GM23248 (cell line): ENCODE measurements around the gene MAML3. TPM values are rescaled to one million over a fixed set of nuclear protein-coding genes. Genes with fewer than 3 reads are reported as not detected.

Source experiments
- DNase-seq: peaks from one replicate; pipeline ENCODE4 v3.0.0-alpha.2; 2015
- H2AFZ ChIP-seq: fragments of 200-600 bp; sonication (generic); 2 replicates; pipeline ENCODE4 v1.6.1; 2016; ENCODE audit warnings: antibody characterized with exemption
- H3F3A ChIP-seq: fragments of 200-600 bp; sonication (generic); 2 replicates; pipeline ENCODE4 v1.6.1; 2016; ENCODE audit warnings: mild to moderate bottlenecking, antibody characterized with exemption, mixed run types; ENCODE audit not compliant: insufficient read depth
- H3K27ac ChIP-seq: fragments of 200-600 bp; sonication (generic); 2 replicates; pipeline ENCODE4 v1.5.1; 2016; ENCODE audit warnings: mild to moderate bottlenecking
- H3K27me3 ChIP-seq: fragments of 200-600 bp; sonication (generic); replicated peaks from 2 replicates; pipeline ENCODE4 v1.6.1; 2016; ENCODE audit warnings: mild to moderate bottlenecking; ENCODE audit not compliant: insufficient read depth
- H3K36me3 ChIP-seq: fragments of 200-600 bp; sonication (generic); 2 replicates; pipeline ENCODE4 v1.6.1; 2016; ENCODE audit warnings: low read depth, mild to moderate bottlenecking
- H3K4me1 ChIP-seq: fragments of 200-600 bp; sonication (generic); 2 replicates; pipeline ENCODE4 v1.6.1; 2016; ENCODE audit warnings: mild to moderate bottlenecking; ENCODE audit not compliant: insufficient read depth
- H3K4me2 ChIP-seq: fragments of 200-600 bp; sonication (generic); one replicate; pipeline ENCODE4 v1.6.1; 2016; ENCODE audit warnings: mild to moderate bottlenecking; ENCODE audit not compliant: unreplicated experiment
- H3K4me3 ChIP-seq: fragments of 200-600 bp; sonication (generic); 2 replicates; pipeline ENCODE4 v1.5.1; 2016; ENCODE audit warnings: mild to moderate bottlenecking
- H3K79me2 ChIP-seq: fragments of 200-600 bp; sonication (generic); 2 replicates; pipeline ENCODE4 v1.6.1; 2016; ENCODE audit warnings: mild to moderate bottlenecking; ENCODE audit not compliant: insufficient read depth
- H3K9ac ChIP-seq: fragments of 200-600 bp; sonication (generic); 2 replicates; pipeline ENCODE4 v1.6.1; 2016; ENCODE audit warnings: mild to moderate bottlenecking
- H3K9me2 ChIP-seq: fragments of 200-600 bp; sonication (generic); 2 replicates; pipeline ENCODE4 v1.6.1; 2016; ENCODE audit warnings: mixed run types, mild to moderate bottlenecking, moderate library complexity; ENCODE audit not compliant: insufficient read depth
- H3K9me3 ChIP-seq: fragments of 200-600 bp; sonication (generic); one replicate; pipeline ENCODE4 v1.6.1; 2017; ENCODE audit warnings: low read depth
- H4K20me1 ChIP-seq: fragments of 200-600 bp; sonication (generic); 2 replicates; pipeline ENCODE4 v1.6.0; 2016; ENCODE audit not compliant: insufficient read depth
- EZH2 ChIP-seq: fragments of 200-600 bp; sonication (generic); IDR thresholded peaks from 2 replicates; pipeline ENCODE4 v1.6.1; 2018; ENCODE audit warnings: antibody characterized with exemption, mild to moderate bottlenecking; ENCODE audit not compliant: insufficient read depth, poor library complexity, severe bottlenecking
- EZH2phosphoT487 ChIP-seq: fragments of 200-600 bp; sonication (generic); IDR thresholded peaks from 2 replicates; pipeline ENCODE4 v1.6.1; 2018; ENCODE audit warnings: antibody characterized with exemption, moderate library complexity, mild to moderate bottlenecking, low read depth; ENCODE audit not compliant: insufficient read depth
- WGBS, 2 experiments: methylation state at CpG; one replicate each; pipeline ENCODE4 v1.1.6; 2015 to 2017; ENCODE audit warnings: low lambda C conversion rate in 2 of 2, low coverage in 1 of 2; ENCODE audit errors: missing lambda C conversion rate in 2 of 2; 5-methylcytosine and 5-hydroxymethylcytosine counted together
- in situ Hi-C: fragments of 300-500 bp; cut with MboI; formaldehyde crosslinking; loops from 2 replicates; pipeline ENCODE4 v1.15.0; 2020
- polyA plus RNA-seq: library from polyadenylated mRNA; unstranded; fragments of >200 nt; fragmentation: Nextera tagmentation; extraction: Ambion mirVana; gene quantifications from 2 replicates; pipeline ENCODE4 v1.2.1, GENCODE V29; 2016
- total RNA-seq: library from RNA; depleted of rRNA; stranded (reverse); fragments of >200 nt; shearing (Covaris generic); gene quantifications from 2 replicates; pipeline ENCODE4 v1.2.3, GENCODE V29; 2014

The MAML3 gene
- total and polyA plus RNA-seq, 2 experiments from 2014 or later, result 0.96 to 1.5 TPM

DNA sequence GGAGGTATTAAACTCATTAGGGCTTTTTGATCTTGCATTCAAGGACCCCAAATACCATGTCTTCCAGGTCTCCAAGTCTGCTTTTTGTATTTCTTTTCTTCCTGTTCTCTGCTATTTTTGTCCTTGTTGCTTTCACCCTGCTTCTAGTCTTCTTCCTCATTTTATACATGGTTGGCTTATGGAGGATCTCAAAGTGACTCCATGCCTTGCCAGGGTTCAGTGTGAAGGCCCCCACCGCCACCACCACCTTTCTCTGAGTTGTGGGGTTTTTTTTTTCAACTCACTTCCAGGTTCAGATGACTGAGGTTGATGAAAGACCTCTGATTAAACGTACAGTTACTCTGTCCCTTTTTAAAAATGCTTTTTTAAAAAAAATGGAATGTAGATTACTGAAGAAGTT lies 96.3 kb downstream of the MAML3 start:
- H3K9me2 ChIP-seq, result no peaks in the 10 kb centered on the region
- WGBS, 2 experiments, result 97 to 100% methylated on average over 2 of the region's 2 CpGs
- peaks cover 10% of the 10 kb centered on the region for H3K4me1 ChIP-seq
- no peak overlapping the region for H3K27ac ChIP-seq
- H3F3A ChIP-seq, result no peaks in the 10 kb centered on the region
- DNase-seq, result no peak
- in situ Hi-C loops, result loop anchor here (10.0 kb wide), 2 partner anchors 97 to 187 kb away; partner anchors contain the start of gene MAML3
- H3K36me3 ChIP-seq, result no peaks in the 10 kb centered on the region
- no peaks in the 10 kb centered on the region for H3K27me3 ChIP-seq
- H4K20me1 ChIP-seq, result no peaks in the 10 kb centered on the region
- TF ChIP-seq EZH2phosphoT487, result no peak
- TF ChIP-seq EZH2, result no peak
- no peaks in the 10 kb centered on the region for H3K9me3 ChIP-seq
- no peak overlapping the region for H3K4me2 ChIP-seq
- no peaks in the 10 kb centered on the region for H3K79me2 ChIP-seq
- H3K4me3 ChIP-seq, result no peak overlapping the region
- no peak overlapping the region for H3K9ac ChIP-seq
- no peak overlapping the region for H2AFZ ChIP-seq

DNA sequence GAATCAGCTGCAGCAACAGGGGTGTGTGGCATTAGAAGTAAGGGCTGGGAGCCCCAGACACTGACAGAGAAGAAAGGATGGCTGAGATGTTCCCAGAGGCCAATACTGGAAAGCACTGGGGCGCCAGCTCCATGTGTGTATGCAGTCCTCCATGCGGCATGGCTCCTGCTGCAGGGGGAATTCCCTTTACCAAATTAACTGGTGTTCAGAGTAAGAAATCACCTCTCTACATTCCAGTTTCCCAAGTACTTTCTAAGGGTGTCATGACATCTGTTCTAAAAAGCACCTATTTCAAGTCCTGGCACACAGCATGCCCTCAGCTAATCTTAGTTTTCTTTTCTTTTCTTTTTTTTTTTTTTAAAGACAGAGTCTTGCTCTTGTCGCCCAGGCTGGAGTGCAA lies 98.0 kb downstream of the MAML3 start:
- TF ChIP-seq EZH2phosphoT487, result no peak
- TF ChIP-seq EZH2, result no peak
- no peak overlapping the region for H3K27ac ChIP-seq
- H4K20me1 ChIP-seq, result no peaks in the 10 kb centered on the region
- no peak overlapping the region for H3K4me2 ChIP-seq
- 83 to 93% methylated on average over 3 of the region's 3 CpGs for WGBS, 2 experiments
- H3F3A ChIP-seq, result no peaks in the 10 kb centered on the region
- H3K27me3 ChIP-seq, result no peaks in the 10 kb centered on the region
- no peaks in the 10 kb centered on the region for H3K9me2 ChIP-seq
- in situ Hi-C loops, result loop anchor here (10.0 kb wide), 2 partner anchors 99 to 189 kb away; partner anchors contain the start of gene MAML3
- H3K4me1 ChIP-seq, result peaks cover 10% of the 10 kb centered on the region
- no peaks in the 10 kb centered on the region for H3K36me3 ChIP-seq
- H3K79me2 ChIP-seq, result no peaks in the 10 kb centered on the region
- no peaks in the 10 kb centered on the region for H3K9me3 ChIP-seq
- no peak overlapping the region for H2AFZ ChIP-seq
- no peak overlapping the region for H3K4me3 ChIP-seq
- DNase-seq, result no peak
- H3K9ac ChIP-seq, result no peak overlapping the region

DNA sequence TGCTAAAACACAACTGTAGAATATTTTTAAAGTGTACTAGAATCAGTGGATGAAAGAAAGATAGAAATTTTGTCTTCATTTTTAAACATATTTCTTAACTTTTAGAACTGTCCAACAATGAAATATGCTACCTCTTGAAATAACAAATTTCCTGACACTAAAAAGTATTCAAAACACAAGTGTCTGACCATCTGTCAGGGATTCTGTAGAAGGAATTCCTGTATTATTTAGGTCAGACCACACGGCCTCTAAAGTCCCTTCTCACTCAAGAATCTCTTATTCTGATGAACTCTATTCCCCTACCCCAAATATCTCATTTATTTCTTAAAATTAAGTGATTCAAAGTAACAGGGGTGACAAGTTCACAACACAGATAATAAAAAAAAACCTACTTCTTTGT lies 99.1 kb downstream of the MAML3 start:
- H3K27ac ChIP-seq, result no peak overlapping the region
- H2AFZ ChIP-seq, result no peak overlapping the region
- no peaks in the 10 kb centered on the region for H3K9me2 ChIP-seq
- H3K4me2 ChIP-seq, result no peak overlapping the region
- DNase-seq, result no peak
- H4K20me1 ChIP-seq, result no peaks in the 10 kb centered on the region
- no peak overlapping the region for H3K4me3 ChIP-seq
- H3K4me1 ChIP-seq, result peaks cover 14% of the 10 kb centered on the region
- peaks cover 3% of the 10 kb centered on the region; the same call in 1 of the 2 replicates for H3F3A ChIP-seq
- H3K79me2 ChIP-seq, result no peaks in the 10 kb centered on the region
- H3K9me3 ChIP-seq, result no peaks in the 10 kb centered on the region
- no peaks in the 10 kb centered on the region for H3K27me3 ChIP-seq
- H3K9ac ChIP-seq, result no peak overlapping the region
- 70 to 83% methylated on average over 1 of the region's 1 CpG for WGBS, 2 experiments
- TF ChIP-seq EZH2phosphoT487 (no peak), EZH2 (no peak)
- in situ Hi-C loops, result loop anchor here (10.0 kb wide), 2 partner anchors 100 to 190 kb away; partner anchors contain the start of gene MAML3
- H3K36me3 ChIP-seq, result no peaks in the 10 kb centered on the region

DNA sequence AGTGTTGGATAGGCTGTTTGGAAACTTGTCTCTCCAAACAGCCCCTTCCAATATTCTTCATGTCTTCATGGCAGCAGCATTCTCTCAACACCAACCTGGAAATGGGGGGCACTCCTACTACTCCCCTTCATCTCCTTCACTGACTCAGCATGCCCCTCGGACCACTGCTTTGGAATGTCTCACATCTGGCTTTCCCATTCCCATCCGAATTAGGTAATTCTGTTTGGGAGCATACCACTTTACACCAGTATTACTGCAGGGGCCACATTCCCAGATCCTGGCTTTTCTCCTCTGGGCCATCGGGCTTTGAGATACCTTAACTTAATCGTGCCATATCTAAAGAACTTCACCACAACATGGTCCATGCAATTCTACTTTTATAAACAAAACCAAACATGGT lies 100.8 kb downstream of the MAML3 start:
- H3K9me2 ChIP-seq, result no peaks in the 10 kb centered on the region
- TF ChIP-seq EZH2phosphoT487 (no peak), EZH2 (no peak)
- no peak overlapping the region for H3K9ac ChIP-seq
- H3K36me3 ChIP-seq, result no peaks in the 10 kb centered on the region
- H3K27me3 ChIP-seq, result no peaks in the 10 kb centered on the region
- H3K79me2 ChIP-seq, result no peaks in the 10 kb centered on the region
- peaks cover 16% of the 10 kb centered on the region for H3F3A ChIP-seq
- H3K4me2 ChIP-seq, result no peak overlapping the region
- no peak overlapping the region for H3K4me3 ChIP-seq
- no peak overlapping the region for H2AFZ ChIP-seq
- no peak for DNase-seq
- in situ Hi-C loops, result loop anchor here (10.0 kb wide), 2 partner anchors 102 to 192 kb away; partner anchors contain the start of gene MAML3
- H3K27ac ChIP-seq, result no peak overlapping the region
- WGBS, 2 experiments, result 88 to 91% methylated on average over 4 of the region's 4 CpGs
- no peaks in the 10 kb centered on the region for H3K9me3 ChIP-seq
- peaks cover 11% of the 10 kb centered on the region for H3K4me1 ChIP-seq
- H4K20me1 ChIP-seq, result no peaks in the 10 kb centered on the region

DNA sequence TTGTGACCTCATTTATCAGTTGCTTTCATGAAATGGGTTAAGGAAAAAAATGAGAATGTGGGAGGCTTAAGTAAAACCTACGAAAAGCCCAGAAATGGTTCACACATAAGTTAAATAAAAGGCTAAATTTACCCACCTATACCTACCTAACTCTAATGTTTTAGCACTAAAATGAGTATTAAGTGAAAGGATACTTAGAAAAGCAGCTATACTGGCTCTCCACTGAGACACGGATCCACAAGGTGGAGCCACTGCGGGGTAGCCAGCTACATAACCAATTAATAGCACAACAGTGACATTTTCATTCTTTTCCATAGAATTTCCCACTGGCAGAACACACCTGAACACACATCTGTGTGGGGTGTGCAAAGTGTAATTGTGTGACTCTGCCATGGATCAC lies 101.9 kb downstream of the MAML3 start:
- in situ Hi-C loops, result loop anchor here (10.0 kb wide), 2 partner anchors 103 to 193 kb away; partner anchors contain the start of gene MAML3
- no peaks in the 10 kb centered on the region for H3K36me3 ChIP-seq
- H3K4me2 ChIP-seq, result no peak overlapping the region
- no peaks in the 10 kb centered on the region for H3K79me2 ChIP-seq
- H3K9ac ChIP-seq, result no peak overlapping the region
- H3K9me2 ChIP-seq, result no peaks in the 10 kb centered on the region
- WGBS, 2 experiments, result 26 to 29% methylated on average over 3 of the region's 3 CpGs
- H3K27me3 ChIP-seq, result no peaks in the 10 kb centered on the region
- DNase-seq, result peak; percentile 73
- no peaks in the 10 kb centered on the region for H3K9me3 ChIP-seq
- H2AFZ ChIP-seq, result no peak overlapping the region
- peaks cover 16% of the 10 kb centered on the region for H3F3A ChIP-seq
- TF ChIP-seq EZH2 (no peak), EZH2phosphoT487 (no peak)
- H3K4me1 ChIP-seq, result peaks cover 11% of the 10 kb centered on the region
- no peaks in the 10 kb centered on the region for H4K20me1 ChIP-seq
- H3K27ac ChIP-seq, result no peak overlapping the region
- no peak overlapping the region for H3K4me3 ChIP-seq
